ENCODE results near the gene CBX4. TPM values are rescaled to one million over a fixed set of nuclear protein-coding genes. Genes with fewer than 3 reads are reported as not detected.

The CBX4 gene
- total and polyA plus RNA-seq, 2 of the 13 experiments (the other 11 are each of a cell fraction or from before 2014, with no cell fraction given) = 25.8 to 50.8 TPM

- Histone ChIP-seq H3K79me2 (ENCODE audit: insufficient read depth, low read length) (no peaks in the 10 kb centered on the region), H3K36me3 (replicated peaks in 1 of 2; ENCODE audit: control insufficient read depth in 1 of 2, insufficient read depth in 2 of 2, low read length in 2 of 2) (no peaks in the 10 kb centered on the region), H3K27me3 (ENCODE audit: control insufficient read depth in 1 of 2, insufficient read depth in 2 of 2, low read length in 2 of 2) (peaks cover 6 to 44% of the 10 kb centered on the region in 2 experiments), H3K27ac (ENCODE audit: extremely low read length, insufficient read depth, low read length) (no peak overlapping the region), H3K4me1 (ENCODE audit: insufficient read depth, low read length) (no peaks in the 10 kb centered on the region), H3K9ac (ENCODE audit: insufficient read depth, low read depth, low read length) (no peak overlapping the region), H3K9me3 (ENCODE audit: low read length) (no peaks in the 10 kb centered on the region), H3K4me2 (ENCODE audit: low read depth, low read length) (no peak overlapping the region), H3K4me3 (replicated peaks in 1 of 3; ENCODE audit: insufficient read depth in 1 of 3, low read depth in 2 of 3, low read length in 3 of 3) (no peak overlapping the region), H4K20me1 (ENCODE audit: insufficient read depth, low read length) (no peaks in the 10 kb centered on the region), H2AFZ (ENCODE audit: low read length) (no peak overlapping the region)
- ChIA-PET POLR2A (interaction anchor here (1.1 kb wide), 1 partner anchor 36 kb away, joined by 3 read pairs; the partner anchor contains the start of gene CBX4), CTCF (ENCODE audit: low intra/inter-chr PET ratio, low total read pairs) (no interaction called here)
- WGBS (ENCODE audit: low lambda C conversion rate) = 56% methylated on average over 4 of the region's 4 CpGs
- in situ Hi-C loops (cut with HindIII; ENCODE audit: extremely low pct_ligation_motif_present, low pct_unique_long_range_greater_than_20kb) (no loop called here), intact Hi-C loops (cut with micrococcal nuclease; ENCODE audit: unreplicated experiment) (no loop called here)
- BruUV-seq (replicated peaks) = no TSS peak
- FAIRE-seq (no peak), ATAC-seq (no peak), DNase-seq (ENCODE audit: low spot score) (no peak)
- TF ChIP-seq ZNF296 (CRISPR knock-in tag; conservative IDR thresholded peaks at IDR 0.05) = no peak
- no peak for TF ChIP-seq PAX8 (CRISPR knock-in tag; IDR thresholded peaks at IDR 0.05; ENCODE audit: borderline replicate concordance)
- TF ChIP-seq ZNF597 (CRISPR knock-in tag; IDR thresholded peaks at IDR 0.05) = no peak
- no peak for TF ChIP-seq NR2F1 (CRISPR knock-in tag; IDR thresholded peaks at IDR 0.05)
- TF ChIP-seq KDM3A (CRISPR knock-in tag; IDR thresholded peaks at IDR 0.05; ENCODE audit: low read depth) = no peak
- no peak for TF ChIP-seq ETV6 (CRISPR knock-in tag; conservative IDR thresholded peaks at IDR 0.05)
- TF ChIP-seq ZNF143 (CRISPR knock-in tag; IDR thresholded peaks at IDR 0.05) = no peak
- no peak for TF ChIP-seq ZNF549 (CRISPR knock-in tag; IDR thresholded peaks at IDR 0.05)
- no peak for TF ChIP-seq PRDM10 (CRISPR knock-in tag; IDR thresholded peaks at IDR 0.05; ENCODE audit: low read depth)
- TF ChIP-seq POLR2AphosphoS5 (IDR thresholded peaks at IDR 0.05; ENCODE audit: low read depth, low read length) = no peak
- no peak for TF ChIP-seq ATRX (CRISPR knock-in tag; IDR thresholded peaks at IDR 0.05; ENCODE audit: borderline replicate concordance)
- TF ChIP-seq ZNF773 (CRISPR knock-in tag; IDR thresholded peaks at IDR 0.05; ENCODE audit: borderline replicate concordance) = no peak
- TF ChIP-seq NKX3-1 (CRISPR knock-in tag; IDR thresholded peaks at IDR 0.05) = no peak
- TF ChIP-seq KLF13 (CRISPR knock-in tag; IDR thresholded peaks at IDR 0.05) = no peak
- no peak for TF ChIP-seq CC2D1A (CRISPR knock-in tag; IDR thresholded peaks at IDR 0.05)
- TF ChIP-seq ARNTL (CRISPR knock-in tag; IDR thresholded peaks at IDR 0.05) = no peak
- TF ChIP-seq ZNF547 (CRISPR knock-in tag; IDR thresholded peaks at IDR 0.05) = no peak
- no peak for TF ChIP-seq ZNF232 (CRISPR knock-in tag; IDR thresholded peaks at IDR 0.05; ENCODE audit: borderline replicate concordance)
- TF ChIP-seq MLXIP (CRISPR knock-in tag; IDR thresholded peaks at IDR 0.05; ENCODE audit: borderline replicate concordance) = no peak
Observed at GRCh38 chr17:79875511-79875910, 36.3 kb upstream of the CBX4 start.
